ENCODE data around the gene TTC34.

TTC34 gene

GRCh38 chr1:2607641-2608091, 193.8 kb downstream of the TTC34 start:
- no peak for DNase-seq (ENCODE audit: low read depth in 2 of 2, low spot score in 1 of 2)

GRCh38 chr1:2606881-2607621, 194.4 kb downstream of the TTC34 start:
- no peak for DNase-seq (ENCODE audit: low read depth in 2 of 2, low spot score in 1 of 2)

- DNase-seq (ENCODE audit: low read depth in 2 of 2, low spot score in 1 of 2), result no peak
Measured at GRCh38 chr1:2606396-2606880, 195.1 kb downstream of the TTC34 start.

DNA sequence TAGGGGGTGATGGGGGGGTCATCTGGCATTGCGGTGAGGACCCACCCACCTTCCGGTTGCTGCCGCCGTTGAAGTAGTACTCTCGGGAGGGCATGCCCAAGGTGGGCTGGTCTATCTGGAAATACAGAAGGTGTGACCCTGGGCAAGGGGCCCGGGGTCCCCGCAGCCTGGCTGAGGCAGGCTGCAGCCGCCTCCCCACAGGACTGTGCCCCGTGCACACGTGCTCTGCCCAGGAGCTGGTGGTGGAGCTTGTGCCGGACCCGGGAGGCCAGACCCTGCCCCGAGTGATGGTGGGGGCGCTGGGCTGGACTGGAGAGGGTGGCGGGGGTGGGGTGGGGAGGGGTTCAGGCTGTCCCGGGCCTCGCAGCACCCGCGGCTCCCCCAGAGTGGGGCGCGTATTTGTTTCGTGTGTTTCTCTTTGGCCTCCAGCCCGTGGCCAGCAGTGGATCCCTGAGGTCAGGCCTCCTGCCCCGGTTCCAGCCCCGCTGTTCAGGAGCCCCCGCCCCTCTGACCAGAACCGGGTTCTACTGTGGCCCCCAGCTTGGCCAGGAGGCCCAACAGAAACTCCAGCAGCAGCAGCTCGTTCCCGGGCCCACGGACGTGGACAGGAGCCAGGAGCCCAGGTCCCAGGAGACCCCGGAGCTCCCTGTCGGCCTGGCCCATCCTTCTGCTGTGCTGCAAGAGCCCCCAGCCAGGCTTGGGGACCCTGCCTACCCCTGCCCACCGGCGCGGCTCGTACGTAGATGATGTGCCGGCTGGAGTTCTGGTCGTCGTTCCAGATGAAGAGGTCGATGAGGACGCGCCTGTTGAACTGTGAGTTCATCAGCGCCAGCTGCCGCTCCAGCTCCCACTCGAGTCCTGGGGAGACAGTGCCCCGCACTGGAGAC, 195.7 kb downstream of the TTC34 start:
- no peak for DNase-seq (ENCODE audit: low read depth in 2 of 2, low spot score in 1 of 2)

- no peak for DNase-seq (ENCODE audit: low read depth in 2 of 2, low spot score in 1 of 2)
Measured at GRCh38 chr1:2604844-2605508, 196.5 kb downstream of the TTC34 start.

- no peak for DNase-seq (ENCODE audit: low read depth in 2 of 2, low spot score in 1 of 2)
Measured at GRCh38 chr1:2604156-2604843, 197.2 kb downstream of the TTC34 start.

DNA sequence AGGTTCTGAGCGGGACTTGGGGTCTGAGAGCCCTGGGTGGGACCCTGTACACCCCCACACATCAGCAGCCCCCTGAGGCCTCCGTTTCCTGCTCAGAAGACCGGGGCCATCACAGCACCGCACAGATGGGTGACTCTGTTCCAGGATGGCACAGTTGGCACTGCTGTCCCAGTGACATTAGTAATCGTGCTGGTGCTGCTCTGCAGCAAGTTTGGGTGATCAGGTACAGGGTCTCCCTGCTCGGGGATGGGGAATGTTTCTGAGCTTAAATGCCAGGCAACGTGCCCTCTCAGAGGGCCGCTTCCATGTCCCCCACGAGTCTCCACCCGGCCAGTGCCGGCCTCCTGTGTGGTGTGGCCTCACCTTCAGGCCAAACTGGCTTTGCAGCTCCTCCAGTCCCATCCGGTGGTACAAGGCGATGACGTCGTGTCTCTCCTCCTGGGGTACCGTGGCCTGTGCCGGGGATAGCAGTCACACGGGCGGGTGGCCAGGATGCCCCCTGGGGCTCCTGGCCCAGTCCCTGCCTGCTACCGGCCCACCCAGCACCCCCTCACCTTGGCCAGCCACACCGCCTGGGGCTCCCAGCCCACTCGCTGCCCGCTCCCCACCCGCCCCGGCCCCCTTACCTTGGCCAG, 197.9 kb downstream of the TTC34 start:
- DNase-seq (ENCODE audit: low read depth in 2 of 2, low spot score in 1 of 2), result no peak

GRCh38 chr1:2602866-2603520, 198.5 kb downstream of the TTC34 start:
- DNase-seq (ENCODE audit: low read depth in 2 of 2, low spot score in 1 of 2), result no peak

- no peak for DNase-seq (ENCODE audit: low read depth in 2 of 2, low spot score in 1 of 2)
Measured at GRCh38 chr1:2602311-2602835, 199.1 kb downstream of the TTC34 start.

- no peak for DNase-seq (ENCODE audit: low read depth in 2 of 2, low spot score in 1 of 2)
Measured at GRCh38 chr1:2601721-2602303, 199.7 kb downstream of the TTC34 start.

DNA sequence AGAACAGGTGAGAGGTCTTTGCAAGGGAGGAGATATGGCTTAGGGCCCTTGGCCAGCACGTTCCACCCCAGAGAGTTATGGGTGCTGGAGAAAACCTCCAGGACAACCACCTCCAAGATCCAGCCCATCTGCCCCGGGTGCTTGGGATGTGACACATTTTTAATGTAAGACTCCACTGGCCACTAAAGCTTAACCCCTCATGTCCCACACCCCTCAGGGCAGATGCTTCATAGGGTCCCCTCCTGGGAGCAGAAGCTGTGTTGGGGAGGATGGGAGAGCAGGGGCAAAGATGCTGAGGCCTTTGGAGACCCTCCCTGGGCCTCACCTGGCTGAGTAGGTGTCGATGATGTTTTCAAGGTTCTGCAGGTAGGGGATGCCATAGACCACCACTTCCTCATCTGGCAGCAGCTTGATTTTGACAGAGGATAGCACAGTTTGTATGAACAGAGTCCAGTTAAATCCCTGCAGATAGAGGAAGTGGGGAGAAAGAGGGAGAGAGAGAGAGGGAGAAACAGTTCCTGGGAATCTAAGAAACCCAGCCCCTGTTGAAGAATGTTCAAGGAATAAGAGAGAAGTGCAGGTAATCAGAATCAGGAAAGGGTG, 203.1 kb downstream of the TTC34 start:
- DNase-seq (ENCODE audit: low read depth in 2 of 2, low spot score in 1 of 2), result no peak

DNA sequence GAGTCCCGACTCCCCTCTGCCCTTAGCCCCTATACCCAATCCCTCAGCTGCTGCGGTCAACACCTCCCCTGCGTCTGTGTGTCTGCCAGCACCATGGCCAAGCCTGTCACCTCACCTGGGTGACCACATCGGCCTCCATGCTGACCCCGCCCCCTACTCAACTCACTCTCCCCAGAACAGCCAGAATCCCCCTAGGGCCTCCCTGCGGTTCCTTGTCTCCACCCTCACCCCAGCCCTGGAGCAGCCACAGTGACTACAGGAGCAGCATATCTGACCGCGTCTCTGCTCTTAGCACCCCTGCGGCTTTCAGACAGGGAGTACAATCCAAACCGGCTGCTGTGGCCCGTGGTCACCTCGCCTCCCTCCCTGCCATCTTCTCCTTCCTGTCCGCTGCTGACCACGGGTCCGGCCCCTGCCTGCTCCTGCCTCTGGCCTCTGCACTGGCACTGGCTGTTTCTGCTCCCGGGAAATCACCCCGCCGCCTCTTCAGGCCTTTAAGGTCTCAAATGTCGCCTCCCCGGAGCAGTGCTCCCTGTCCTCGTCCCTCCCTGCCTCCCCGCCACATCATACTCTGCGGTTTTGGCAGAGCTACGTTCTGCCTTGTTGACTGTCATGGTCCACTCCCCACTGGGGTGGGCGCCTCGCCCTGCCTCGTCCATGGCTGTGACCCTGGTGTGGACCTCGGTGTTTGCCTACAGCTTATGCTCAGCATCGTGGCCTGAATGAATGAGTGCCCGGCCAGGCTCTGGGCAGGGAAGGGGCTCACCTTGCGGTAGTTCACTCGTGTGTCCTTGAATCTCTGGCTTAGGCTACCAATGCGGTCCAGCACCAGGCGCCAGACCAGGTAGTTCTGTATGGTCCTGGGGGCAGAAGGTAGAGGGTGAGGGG, 203.8 kb downstream of the TTC34 start:
- DNase-seq (ENCODE audit: low read depth in 2 of 2, low spot score in 1 of 2), result no peak

- no peak for DNase-seq (ENCODE audit: low read depth in 2 of 2, low spot score in 1 of 2)
Measured at GRCh38 chr1:2596530-2597333, 204.8 kb downstream of the TTC34 start.

- no peak for DNase-seq (ENCODE audit: low read depth in 2 of 2, low spot score in 1 of 2)
Measured at GRCh38 chr1:2595812-2596529, 205.5 kb downstream of the TTC34 start.

- no peak for DNase-seq (ENCODE audit: low read depth in 2 of 2, low spot score in 1 of 2)
Measured at GRCh38 chr1:2595261-2595811, 206.2 kb downstream of the TTC34 start.

DNA sequence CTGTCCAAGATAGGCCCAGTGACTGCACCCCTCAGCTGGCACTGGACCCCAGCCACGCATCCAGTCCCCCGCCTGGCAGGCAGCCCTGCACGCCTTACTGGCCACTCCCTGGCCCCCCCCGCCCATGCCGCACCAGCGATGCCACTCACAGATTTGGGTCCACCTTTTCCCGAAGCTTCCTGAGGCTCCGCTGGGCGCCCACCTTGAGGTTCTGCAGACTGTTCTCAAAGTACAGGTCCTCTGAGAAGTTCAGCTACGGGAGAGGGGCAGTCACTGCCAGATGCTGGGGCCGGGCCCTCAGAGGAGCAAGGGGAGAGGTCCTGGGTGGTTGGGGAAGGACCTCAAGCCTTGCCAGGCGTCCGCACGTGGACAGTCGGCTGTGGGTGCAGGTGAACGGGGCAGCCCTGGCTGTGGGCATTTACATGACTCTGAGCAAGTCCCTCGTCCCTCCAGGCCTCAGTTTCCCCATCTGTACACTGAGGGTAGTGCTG, 206.8 kb downstream of the TTC34 start:
- DNase-seq (ENCODE audit: low read depth in 2 of 2, low spot score in 1 of 2), result no peak

Data from stimulated activated CD8-positive, alpha-beta memory T cell treated with anti-CD3 and anti-CD28 coated beads, Interleukin-4, amount 100 ng/mL, for 4 hours (primary cell).